ENCODE data around the gene ARHGEF10L.

Gene ARHGEF10L

DNA sequence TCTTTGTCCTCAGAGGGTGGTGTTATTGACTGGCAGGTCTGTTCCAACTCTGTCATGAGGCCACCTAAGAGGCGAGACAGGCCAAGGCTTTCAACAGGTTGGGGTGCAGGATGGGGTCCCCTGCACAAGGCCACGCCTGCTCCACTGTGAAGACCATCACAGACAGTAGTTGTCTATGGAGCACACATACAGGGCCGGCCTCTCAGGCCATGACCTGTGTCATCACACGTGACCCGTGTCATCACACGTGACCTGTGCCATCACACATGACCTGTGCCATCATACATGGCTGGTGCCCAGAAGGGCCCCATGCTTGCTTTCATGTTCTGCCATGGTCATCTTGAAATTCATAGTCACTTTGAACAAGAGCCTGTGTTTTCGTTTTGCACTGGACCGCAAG is 91.9 kb downstream of the ARHGEF10L start:
- H3K27me3 ChIP-seq (ENCODE audit: insufficient read depth, poor library complexity, severe bottlenecking), result no peaks in the 10 kb centered on the region
- no peak overlapping the region for H3K27ac ChIP-seq (replicated peaks)
- no peak overlapping the region for H3K4me3 ChIP-seq (replicated peaks; ENCODE audit: insufficient read depth, low read length)
- no peak for DNase-seq (ENCODE audit: low read depth in 1 of 2, low spot score in 1 of 2)
- TF ChIP-seq, protein P1, sequence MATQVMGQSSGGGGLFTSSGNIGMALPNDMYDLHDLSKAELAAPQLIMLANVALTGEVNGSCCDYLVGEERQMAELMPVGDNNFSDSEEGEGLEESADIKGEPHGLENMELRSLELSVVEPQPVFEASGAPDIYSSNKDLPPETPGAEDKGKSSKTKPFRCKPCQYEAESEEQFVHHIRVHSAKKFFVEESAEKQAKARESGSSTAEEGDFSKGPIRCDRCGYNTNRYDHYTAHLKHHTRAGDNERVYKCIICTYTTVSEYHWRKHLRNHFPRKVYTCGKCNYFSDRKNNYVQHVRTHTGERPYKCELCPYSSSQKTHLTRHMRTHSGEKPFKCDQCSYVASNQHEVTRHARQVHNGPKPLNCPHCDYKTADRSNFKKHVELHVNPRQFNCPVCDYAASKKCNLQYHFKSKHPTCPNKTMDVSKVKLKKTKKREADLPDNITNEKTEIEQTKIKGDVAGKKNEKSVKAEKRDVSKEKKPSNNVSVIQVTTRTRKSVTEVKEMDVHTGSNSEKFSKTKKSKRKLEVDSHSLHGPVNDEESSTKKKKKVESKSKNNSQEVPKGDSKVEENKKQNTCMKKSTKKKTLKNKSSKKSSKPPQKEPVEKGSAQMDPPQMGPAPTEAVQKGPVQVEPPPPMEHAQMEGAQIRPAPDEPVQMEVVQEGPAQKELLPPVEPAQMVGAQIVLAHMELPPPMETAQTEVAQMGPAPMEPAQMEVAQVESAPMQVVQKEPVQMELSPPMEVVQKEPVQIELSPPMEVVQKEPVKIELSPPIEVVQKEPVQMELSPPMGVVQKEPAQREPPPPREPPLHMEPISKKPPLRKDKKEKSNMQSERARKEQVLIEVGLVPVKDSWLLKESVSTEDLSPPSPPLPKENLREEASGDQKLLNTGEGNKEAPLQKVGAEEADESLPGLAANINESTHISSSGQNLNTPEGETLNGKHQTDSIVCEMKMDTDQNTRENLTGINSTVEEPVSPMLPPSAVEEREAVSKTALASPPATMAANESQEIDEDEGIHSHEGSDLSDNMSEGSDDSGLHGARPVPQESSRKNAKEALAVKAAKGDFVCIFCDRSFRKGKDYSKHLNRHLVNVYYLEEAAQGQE (IDR thresholded peaks at IDR 0.05; ENCODE audit: insufficient replicate concordance, low read depth), result no peak
- TF ChIP-seq GABPA (IDR thresholded peaks at IDR 0.05; ENCODE audit: low read depth) (no peak), SPI1 (IDR thresholded peaks at IDR 0.05; ENCODE audit: borderline replicate concordance, low read depth) (no peak), POLR2AphosphoS5 (IDR thresholded peaks at IDR 0.05; ENCODE audit: low read depth) (no peak)
- TF ChIP-seq, protein P2, sequence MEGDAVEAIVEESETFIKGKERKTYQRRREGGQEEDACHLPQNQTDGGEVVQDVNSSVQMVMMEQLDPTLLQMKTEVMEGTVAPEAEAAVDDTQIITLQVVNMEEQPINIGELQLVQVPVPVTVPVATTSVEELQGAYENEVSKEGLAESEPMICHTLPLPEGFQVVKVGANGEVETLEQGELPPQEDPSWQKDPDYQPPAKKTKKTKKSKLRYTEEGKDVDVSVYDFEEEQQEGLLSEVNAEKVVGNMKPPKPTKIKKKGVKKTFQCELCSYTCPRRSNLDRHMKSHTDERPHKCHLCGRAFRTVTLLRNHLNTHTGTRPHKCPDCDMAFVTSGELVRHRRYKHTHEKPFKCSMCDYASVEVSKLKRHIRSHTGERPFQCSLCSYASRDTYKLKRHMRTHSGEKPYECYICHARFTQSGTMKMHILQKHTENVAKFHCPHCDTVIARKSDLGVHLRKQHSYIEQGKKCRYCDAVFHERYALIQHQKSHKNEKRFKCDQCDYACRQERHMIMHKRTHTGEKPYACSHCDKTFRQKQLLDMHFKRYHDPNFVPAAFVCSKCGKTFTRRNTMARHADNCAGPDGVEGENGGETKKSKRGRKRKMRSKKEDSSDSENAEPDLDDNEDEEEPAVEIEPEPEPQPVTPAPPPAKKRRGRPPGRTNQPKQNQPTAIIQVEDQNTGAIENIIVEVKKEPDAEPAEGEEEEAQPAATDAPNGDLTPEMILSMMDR (IDR thresholded peaks at IDR 0.05; ENCODE audit: insufficient read depth, low read length), result no peak

DNA sequence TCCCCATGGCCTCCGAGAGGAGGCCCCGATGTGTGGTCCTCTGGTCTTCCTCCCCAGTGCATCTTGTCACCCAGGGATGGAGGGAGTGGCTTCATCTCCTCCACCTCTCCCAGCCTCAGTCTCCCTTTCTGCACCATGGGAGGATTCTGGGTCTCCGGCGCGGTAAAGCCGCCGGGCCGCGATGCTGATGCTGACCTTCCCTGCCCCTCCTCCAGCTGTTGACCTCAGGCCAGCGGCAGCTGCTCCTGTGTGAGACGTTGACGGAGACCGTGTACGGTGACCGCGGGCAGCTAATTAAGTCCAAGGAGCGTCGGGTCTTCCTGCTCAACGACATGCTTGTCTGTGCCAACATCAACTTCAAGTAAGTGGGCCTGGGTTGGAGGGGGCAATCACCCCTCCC is 92.6 kb downstream of the ARHGEF10L start:
- Histone ChIP-seq H3K27ac (replicated peaks) (no peak overlapping the region), H3K4me3 (replicated peaks; ENCODE audit: insufficient read depth, low read length) (no peak overlapping the region), H3K27me3 (ENCODE audit: insufficient read depth, poor library complexity, severe bottlenecking) (no peaks in the 10 kb centered on the region)
- TF ChIP-seq, protein P1 (IDR thresholded peaks at IDR 0.05; ENCODE audit: insufficient replicate concordance, low read depth), result no peak
- no peak for TF ChIP-seq SPI1 (IDR thresholded peaks at IDR 0.05; ENCODE audit: borderline replicate concordance, low read depth)
- no peak for TF ChIP-seq POLR2AphosphoS5 (IDR thresholded peaks at IDR 0.05; ENCODE audit: low read depth)
- no peak for TF ChIP-seq GABPA (IDR thresholded peaks at IDR 0.05; ENCODE audit: low read depth)
- TF ChIP-seq, protein P2 (IDR thresholded peaks at IDR 0.05; ENCODE audit: insufficient read depth, low read length), result no peak
- DNase-seq (ENCODE audit: low read depth in 1 of 2, low spot score in 1 of 2), result no peak

DNA sequence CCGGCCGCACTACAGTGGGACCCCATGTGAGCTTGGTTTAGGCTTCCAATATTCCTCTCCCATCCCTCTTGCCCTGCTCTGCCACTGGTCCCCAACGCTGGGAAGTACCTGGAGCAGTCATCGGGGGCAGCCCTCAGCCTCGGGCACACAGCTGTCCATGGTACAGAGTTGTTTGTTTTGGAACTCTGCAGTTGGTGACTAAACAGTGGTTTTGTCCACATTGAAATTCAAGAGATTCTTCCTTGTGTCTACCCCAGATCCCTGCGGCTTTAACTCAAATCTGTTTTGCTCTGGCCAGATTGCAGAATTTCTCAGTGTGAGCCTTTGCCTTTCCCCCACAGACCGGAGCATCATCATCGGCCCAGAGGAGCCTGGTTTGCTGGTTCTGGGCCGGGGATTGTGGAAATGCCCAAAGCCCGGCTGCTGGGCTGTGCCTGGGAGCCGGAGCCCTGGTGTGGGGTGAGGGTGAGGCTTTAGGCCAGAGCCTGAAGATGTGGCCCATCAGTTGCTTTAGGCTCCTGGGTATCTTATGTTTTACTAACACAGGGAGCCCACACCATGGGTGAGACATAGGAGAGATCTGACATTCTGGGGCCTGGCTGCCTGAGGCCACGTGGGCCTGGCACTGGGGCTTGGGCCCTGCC is 93.2 kb downstream of the ARHGEF10L start:
- DNase-seq (ENCODE audit: low read depth in 1 of 2, low spot score in 1 of 2), result no peak
- H3K27ac ChIP-seq (replicated peaks), result no peak overlapping the region
- no peaks in the 10 kb centered on the region for H3K27me3 ChIP-seq (ENCODE audit: insufficient read depth, poor library complexity, severe bottlenecking)
- TF ChIP-seq GABPA (IDR thresholded peaks at IDR 0.05; ENCODE audit: low read depth) (no peak), POLR2AphosphoS5 (IDR thresholded peaks at IDR 0.05; ENCODE audit: low read depth) (no peak), SPI1 (IDR thresholded peaks at IDR 0.05; ENCODE audit: borderline replicate concordance, low read depth) (no peak)
- TF ChIP-seq, protein P2 (IDR thresholded peaks at IDR 0.05; ENCODE audit: insufficient read depth, low read length), result no peak
- TF ChIP-seq, protein P1 (IDR thresholded peaks at IDR 0.05; ENCODE audit: insufficient replicate concordance, low read depth), result no peak
- H3K4me3 ChIP-seq (replicated peaks; ENCODE audit: insufficient read depth, low read length), result no peak overlapping the region
